Activated naive CD8-positive, alpha-beta T cell treated with anti-CD3 and anti-CD28 coated beads, Interleukin-2, amount 10 ng/mL, durations not matched to agents 7 days and 5 days (primary cell): Measurements from ENCODE around the gene HSD11B1. TPM values are rescaled to one million over a fixed set of nuclear protein-coding genes. Genes with fewer than 3 reads are reported as not detected.
"Not testable (repeated sequence)": the region's sequence is repeated elsewhere in the genome, so short reads cannot be mapped to it uniquely, and the experiment has no call there.

ENCODE experiments used
- ATAC-seq: fragments of 150-1000 bp; cut with Tn5 transposase; one replicate; pipeline ENCODE4 v1.10.0; 2021; ENCODE audit warnings: low read depth, moderate library complexity
- POLR2A ChIA-PET: fragments of 350-600 bp; sonication (Branson Sonifier 250); formaldehyde crosslinking; loops from one replicate; lab custom pipeline; 2021; ENCODE audit warnings: antibody characterized with exemption; lab: Charles Lee
- DNase-seq: peaks from one replicate; pipeline ENCODE4 v3.0.0; 2021
- H3K27ac Mint-ChIP-seq: one replicate; pipeline ENCODE4 v1.8.0; 2022; ENCODE audit warnings: mild to moderate bottlenecking, mixed read lengths
- H3K27me3 Mint-ChIP-seq: one replicate; pipeline ENCODE4 v1.8.0; 2022; ENCODE audit warnings: mild to moderate bottlenecking, moderate library complexity, mixed read lengths
- H3K36me3 Mint-ChIP-seq: one replicate; pipeline ENCODE4 v1.8.0; 2021; ENCODE audit warnings: mild to moderate bottlenecking, mixed read lengths
- H3K4me1 Mint-ChIP-seq: one replicate; pipeline ENCODE4 v1.8.0; 2021; ENCODE audit warnings: mixed read lengths
- H3K4me3 Mint-ChIP-seq: one replicate; pipeline ENCODE4 v1.8.0; 2022; ENCODE audit warnings: mild to moderate bottlenecking, moderate library complexity, mixed read lengths
- H3K9me3 Mint-ChIP-seq: one replicate; pipeline ENCODE4 v1.8.0; 2021; ENCODE audit warnings: mixed read lengths
- total RNA-seq, 2 experiments: library from RNA; stranded (reverse); gene quantifications; one replicate each; pipeline ENCODE4 v1.2.3, GENCODE V29; 2021

The HSD11B1 gene
- total RNA-seq, 2 experiments from 2014 or later, result not detected

- ATAC-seq (peak; percentile 53), DNase-seq (peak; percentile 60)
- Mint-ChIP-seq H3K4me3 (peak within 1 kb of the TSS; percentile 76), H3K27me3 (peaks cover 47% of the 10 kb centered on the region), H3K27ac (peak within 1 kb of the TSS; percentile 15), H3K4me1 (peaks cover 42% of the 10 kb centered on the region), H3K9me3 (no peaks in the 10 kb centered on the region), H3K36me3 (peaks cover 2% of the 10 kb centered on the region)
- POLR2A ChIA-PET, result interaction anchor here (0.8 to 1.6 kb wide), 3 partner anchors 11 to 67 kb away, joined by 3 to 4 read pairs (median 3); no protein-coding TSS in a partner anchor
Measured at GRCh38 chr1:209674957-209675564, 29.6 kb upstream of the HSD11B1 start, which contains the start of gene G0S2. Gene G0S2, plus strand, starts transcription at chr1:209675412. Its CDS starts 273 bp downstream, at chr1:209675685.

- ATAC-seq, result no peak
- Mint-ChIP-seq H3K27ac (no peak overlapping the region), H3K4me3 (peak overlapping the region; percentile 76), H3K9me3 (no peaks in the 10 kb centered on the region), H3K27me3 (peaks cover 52% of the 10 kb centered on the region), H3K4me1 (peaks cover 41% of the 10 kb centered on the region), H3K36me3 (peaks cover 5% of the 10 kb centered on the region)
- DNase-seq, result peak; percentile 42
- POLR2A ChIA-PET, result interaction anchor here (0.8 to 1.6 kb wide), 3 partner anchors 10 to 68 kb away, joined by 3 to 4 read pairs (median 3); no protein-coding TSS in a partner anchor
Measured at GRCh38 chr1:209675565-209676154, 29.0 kb upstream of the HSD11B1 start.

- ATAC-seq, result no peak
- Mint-ChIP-seq H3K4me3 (no peak overlapping the region), H3K27me3 (peaks cover 68% of the 10 kb centered on the region), H3K36me3 (peaks cover 5% of the 10 kb centered on the region), H3K9me3 (no peaks in the 10 kb centered on the region), H3K27ac (no peak overlapping the region), H3K4me1 (peaks cover 16% of the 10 kb centered on the region)
- POLR2A ChIA-PET, result no interaction called here
- DNase-seq, result no peak
Measured at GRCh38 chr1:209678981-209679539, 25.6 kb upstream of the HSD11B1 start.

- H3K36me3 Mint-ChIP-seq, result no peaks in the 10 kb centered on the region
- peak overlapping the region; percentile 49 for H3K4me3 Mint-ChIP-seq
- H3K4me1 Mint-ChIP-seq, result peaks cover 22% of the 10 kb centered on the region
- no peak overlapping the region for H3K27ac Mint-ChIP-seq
- ATAC-seq (peak; percentile 70), DNase-seq (no peak)
- POLR2A ChIA-PET, result interaction anchor here (0.9 to 1.4 kb wide), 3 partner anchors 9 to 13 kb away, joined by 3 to 6 read pairs (median 4); partner anchors contain the start of gene G0S2
- H3K27me3 Mint-ChIP-seq, result peaks cover 19% of the 10 kb centered on the region
- no peaks in the 10 kb centered on the region for H3K9me3 Mint-ChIP-seq
Measured at GRCh38 chr1:209685821-209686220, 18.8 kb upstream of the HSD11B1 start.

- Mint-ChIP-seq H3K9me3 (no peaks in the 10 kb centered on the region), H3K4me3 (no peak overlapping the region), H3K27me3 (peaks cover 19% of the 10 kb centered on the region), H3K36me3 (no peaks in the 10 kb centered on the region), H3K4me1 (peaks cover 22% of the 10 kb centered on the region), H3K27ac (no peak overlapping the region)
- POLR2A ChIA-PET, result interaction anchor here (0.9 to 1.4 kb wide), 4 partner anchors 10 to 100 kb away, joined by 3 to 6 read pairs (median 4); partner anchors contain the start of gene G0S2
- DNase-seq (no peak), ATAC-seq (no peak)
Measured at GRCh38 chr1:209686322-209686721, 18.3 kb upstream of the HSD11B1 start.

GRCh38 chr1:209688746-209689234 lies 15.9 kb upstream of the HSD11B1 start:
- no peak for DNase-seq

GRCh38 chr1:209689477-209689876 lies 15.2 kb upstream of the HSD11B1 start:
- H3K4me3 Mint-ChIP-seq, result no peak overlapping the region
- peaks cover 35% of the 10 kb centered on the region for H3K4me1 Mint-ChIP-seq

More at GRCh38 chr1:209688746-209689234, 15.9 kb upstream of the HSD11B1 start:
- no peaks in the 10 kb centered on the region for H3K36me3 Mint-ChIP-seq
- ATAC-seq, result no peak
- peaks cover 3% of the 10 kb centered on the region for H3K27me3 Mint-ChIP-seq
- H3K27ac Mint-ChIP-seq, result no peak overlapping the region
- H3K4me3 Mint-ChIP-seq, result no peak overlapping the region
- H3K9me3 Mint-ChIP-seq, result no peaks in the 10 kb centered on the region
- POLR2A ChIA-PET, result no interaction called here
- H3K4me1 Mint-ChIP-seq, result peaks cover 32% of the 10 kb centered on the region

GRCh38 chr1:209691237-209691636 lies 13.4 kb upstream of the HSD11B1 start:
- POLR2A ChIA-PET, result no interaction called here
- ATAC-seq (no peak), DNase-seq (no peak)
- Mint-ChIP-seq H3K27me3 (peaks cover 3% of the 10 kb centered on the region), H3K4me3 (no peak overlapping the region), H3K27ac (no peak overlapping the region), H3K36me3 (no peaks in the 10 kb centered on the region), H3K4me1 (peaks cover 22% of the 10 kb centered on the region), H3K9me3 (no peaks in the 10 kb centered on the region)

More at GRCh38 chr1:209689477-209689876, 15.2 kb upstream of the HSD11B1 start:
- no peaks in the 10 kb centered on the region for H3K36me3 Mint-ChIP-seq
- ATAC-seq, result no peak
- no peaks in the 10 kb centered on the region for H3K9me3 Mint-ChIP-seq
- H3K27me3 Mint-ChIP-seq, result peaks cover 3% of the 10 kb centered on the region
- no peak overlapping the region for H3K27ac Mint-ChIP-seq
- no peak for DNase-seq
- POLR2A ChIA-PET, result interaction anchor here (0.6 kb wide), 1 partner anchor 117 kb away, joined by 3 read pairs; no protein-coding TSS in a partner anchor

- POLR2A ChIA-PET, result no interaction called here
- ATAC-seq, result no peak
- DNase-seq, result no peak
- H3K36me3 Mint-ChIP-seq, result peaks cover 1% of the 10 kb centered on the region
- no peak overlapping the region for H3K4me3 Mint-ChIP-seq
- peaks cover 3% of the 10 kb centered on the region for H3K27me3 Mint-ChIP-seq
- no peaks in the 10 kb centered on the region for H3K9me3 Mint-ChIP-seq
- no peak overlapping the region for H3K27ac Mint-ChIP-seq
- H3K4me1 Mint-ChIP-seq, result peaks cover 28% of the 10 kb centered on the region
Measured at GRCh38 chr1:209692296-209692695, 12.3 kb upstream of the HSD11B1 start.

GRCh38 chr1:209692745-209693504 lies 11.7 kb upstream of the HSD11B1 start:
- Mint-ChIP-seq H3K4me1 (peaks cover 27% of the 10 kb centered on the region), H3K4me3 (peak overlapping the region; percentile 62), H3K27me3 (peaks cover 3% of the 10 kb centered on the region), H3K9me3 (no peaks in the 10 kb centered on the region), H3K36me3 (peaks cover 2% of the 10 kb centered on the region), H3K27ac (peak overlapping the region; percentile 4)
- DNase-seq (peak; percentile 65), ATAC-seq (no peak)
- POLR2A ChIA-PET, result interaction anchor here (2.0 kb wide), 1 partner anchor 64 kb away, joined by 4 read pairs; no protein-coding TSS in a partner anchor

- Mint-ChIP-seq H3K27me3 (no peaks in the 10 kb centered on the region), H3K9me3 (peaks cover 2% of the 10 kb centered on the region), H3K36me3 (peaks cover 6% of the 10 kb centered on the region), H3K4me1 (peaks cover 26% of the 10 kb centered on the region), H3K27ac (peak overlapping the region; percentile 40), H3K4me3 (no peak overlapping the region)
- ATAC-seq (no peak), DNase-seq (no peak)
- POLR2A ChIA-PET, result no interaction called here
Measured at GRCh38 chr1:209696673-209697072, 8.0 kb upstream of the HSD11B1 start.

GRCh38 chr1:209697126-209697525 lies 7.5 kb upstream of the HSD11B1 start:
- Mint-ChIP-seq H3K4me1 (peaks cover 26% of the 10 kb centered on the region), H3K4me3 (no peak overlapping the region), H3K9me3 (peaks cover 2% of the 10 kb centered on the region), H3K27ac (no peak overlapping the region), H3K27me3 (no peaks in the 10 kb centered on the region), H3K36me3 (peaks cover 8% of the 10 kb centered on the region)
- DNase-seq (no peak), ATAC-seq (no peak)
- POLR2A ChIA-PET, result no interaction called here

- ATAC-seq, H3K36me3 Mint-ChIP-seq, POLR2A ChIA-PET, H3K27ac Mint-ChIP-seq, DNase-seq, H3K4me3 Mint-ChIP-seq, H3K9me3 Mint-ChIP-seq, H3K27me3 Mint-ChIP-seq: not testable (repeated sequence)
- H3K4me1 Mint-ChIP-seq, result peaks cover 14% of the 10 kb centered on the region
Measured at GRCh38 chr1:209700686-209701085, 4.0 kb upstream of the HSD11B1 start.
